NT2/D1 (cell line): ENCODE results near the gene MILR1.

Experiments
- SUZ12 ChIP-seq: IDR thresholded peaks from 2 replicates; pipeline ENCODE4 v1.6.1; 2011; ENCODE audit not compliant: insufficient read length, insufficient read depth; ENCODE audit errors: extremely low read depth
- YY1 ChIP-seq: IDR thresholded peaks from 2 replicates; pipeline ENCODE4 v1.6.1; 2011; ENCODE audit not compliant: insufficient read length, insufficient read depth

DNA sequence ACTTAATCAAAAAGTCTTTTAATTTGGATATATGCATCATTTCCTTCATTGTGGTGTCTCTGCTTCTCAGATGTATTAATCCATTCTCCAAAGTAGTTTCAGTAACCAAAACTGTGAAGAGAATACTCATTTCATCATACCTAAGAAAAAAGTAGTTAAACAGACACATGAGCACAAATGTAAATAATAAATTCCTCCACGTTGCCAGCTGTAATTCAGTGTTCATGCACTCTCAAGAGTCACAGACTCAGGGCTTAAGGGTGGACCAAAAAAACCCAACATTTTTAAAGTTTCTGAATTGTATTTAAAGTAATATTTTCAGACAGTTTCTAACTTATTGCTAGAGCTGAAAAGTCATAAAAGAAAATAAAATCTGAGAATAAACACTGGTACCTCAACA is 28.9 kb downstream of the MILR1 start:
- TF ChIP-seq YY1 = no peak
- TF ChIP-seq SUZ12 = no peak
